HEK293 (cell line): ENCODE results near the gene TNP2.

Experiments
- CTCF ChIA-PET: fragments of 350-600 bp; formaldehyde crosslinking; extraction: SDS; loops from one replicate; lab custom pipeline; 2021; ENCODE audit warnings: antibody characterized with exemption; lab: Yijun Ruan, JAX
- POLR2A ChIA-PET: fragments of 300-600 bp; formaldehyde crosslinking; extraction: SDS; loops from one replicate; lab custom pipeline; 2020; ENCODE audit warnings: antibody characterized with exemption, inconsistent platforms; lab: Yijun Ruan, JAX
- H3K27ac ChIP-seq: fragments of 200-500 bp; sonication (Bioruptor generic); 2 replicates; pipeline ENCODE4 v1.5.1; 2014; ENCODE audit warnings: low read depth, low read length, control low read depth, inconsistent platforms; ENCODE audit errors: extremely low read depth
- H3K36me3 ChIP-seq, 2 experiments: fragments of 200-500 bp in 1 of 2; sonication (Bioruptor generic) in 1 of 2; 1 replicate in 1 of 2; 2 replicates in 1 of 2; pipeline ENCODE4 v1.5.1; 2014 to 2017; ENCODE audit warnings: inconsistent platforms in 2 of 2, low read length in 2 of 2; ENCODE audit not compliant: control insufficient read depth in 2 of 2, insufficient read depth in 1 of 2
- H3K4me1 ChIP-seq: fragments of 200-500 bp; sonication (Bioruptor generic); 2 replicates; pipeline ENCODE4 v1.5.1; 2014; ENCODE audit warnings: mild to moderate bottlenecking, low read length, inconsistent platforms; ENCODE audit not compliant: control insufficient read depth, insufficient read depth
- H3K4me3 ChIP-seq: 2 replicates; pipeline ENCODE4 v1.5.1; 2011; ENCODE audit warnings: low read depth, mild to moderate bottlenecking, control low read depth, low read length, moderate library complexity
- H3K9me3 ChIP-seq: fragments of 200-500 bp; sonication (Bioruptor generic); 2 replicates; pipeline ENCODE4 v1.5.1; 2014; ENCODE audit warnings: low read depth, low read length, inconsistent platforms; ENCODE audit not compliant: control insufficient read depth, insufficient read depth
- KLF1 ChIP-seq: fragments of 450-650 bp; formaldehyde crosslinking; IDR thresholded peaks from 2 replicates; pipeline ENCODE4 v1.5.1; 2016; ENCODE audit warnings: missing biosample characterization, missing genetic modification characterization
- KLF10 ChIP-seq: fragments of 450-650 bp; IDR thresholded peaks from 2 replicates; pipeline ENCODE4 v1.5.1; 2018; ENCODE audit warnings: missing biosample characterization, mild to moderate bottlenecking, missing genetic modification characterization
- MZF1 ChIP-seq: fragments of 450-650 bp; formaldehyde crosslinking; IDR thresholded peaks from 2 replicates; pipeline ENCODE4 v1.5.1; 2017; ENCODE audit warnings: missing biosample characterization, missing genetic modification characterization, borderline replicate concordance
- PRDM4 ChIP-seq: fragments of 450-650 bp; formaldehyde crosslinking; IDR thresholded peaks from 2 replicates; pipeline ENCODE4 v1.5.1; 2017; ENCODE audit warnings: missing biosample characterization, missing genetic modification characterization
- YY1 ChIP-seq: fragments of 450-650 bp; formaldehyde crosslinking; IDR thresholded peaks from 2 replicates; pipeline ENCODE4 v1.5.1; 2018; ENCODE audit warnings: missing biosample characterization, missing genetic modification characterization
- ZNF138 ChIP-seq: fragments of 450-650 bp; formaldehyde crosslinking; IDR thresholded peaks from 2 replicates; pipeline ENCODE4 v1.5.1; 2016; ENCODE audit warnings: missing biosample characterization, missing genetic modification characterization, borderline replicate concordance
- ZNF169 ChIP-seq: fragments of 450-650 bp; formaldehyde crosslinking; IDR thresholded peaks from 2 replicates; pipeline ENCODE4 v1.5.1; 2016; ENCODE audit warnings: missing biosample characterization, missing genetic modification characterization
- ZNF292 ChIP-seq: fragments of 450-650 bp; formaldehyde crosslinking; IDR thresholded peaks from 2 replicates; pipeline ENCODE4 v1.5.1; 2016; ENCODE audit warnings: low read depth, missing biosample characterization, missing genetic modification characterization, borderline replicate concordance
- ZNF366 ChIP-seq: fragments of 450-650 bp; formaldehyde crosslinking; conservative IDR thresholded peaks from 2 replicates; pipeline ENCODE4 v1.5.1; 2016; ENCODE audit warnings: missing biosample characterization, missing genetic modification characterization
- ZNF513 ChIP-seq: fragments of 450-650 bp; IDR thresholded peaks from 2 replicates; pipeline ENCODE4 v1.5.1; 2018; ENCODE audit warnings: missing biosample characterization, missing genetic modification characterization
- ZNF580 ChIP-seq: fragments of 450-650 bp; formaldehyde crosslinking; IDR thresholded peaks from 2 replicates; pipeline ENCODE4 v1.5.1; 2016; ENCODE audit warnings: missing biosample characterization, missing genetic modification characterization
- ZNF596 ChIP-seq: fragments of 450-650 bp; IDR thresholded peaks from 2 replicates; pipeline ENCODE4 v1.5.0; 2018; ENCODE audit warnings: missing biosample characterization, mild to moderate bottlenecking, missing genetic modification characterization, moderate library complexity
- ZNF623 ChIP-seq: fragments of 450-650 bp; formaldehyde crosslinking; IDR thresholded peaks from 2 replicates; pipeline ENCODE4 v1.5.1; 2016; ENCODE audit warnings: missing biosample characterization, missing genetic modification characterization
- ZNF629 ChIP-seq: fragments of 450-650 bp; formaldehyde crosslinking; IDR thresholded peaks from 2 replicates; pipeline ENCODE4 v1.5.1; 2017; ENCODE audit warnings: missing biosample characterization, missing genetic modification characterization
- ZNF654 ChIP-seq: fragments of 450-650 bp; formaldehyde crosslinking; IDR thresholded peaks from 2 replicates; pipeline ENCODE4 v1.5.1; 2016; ENCODE audit warnings: low read depth, missing biosample characterization, missing genetic modification characterization
- TF ChIP-seq, protein P1 (sequence below): fragments of 450-650 bp; formaldehyde crosslinking; IDR thresholded peaks from 2 replicates; pipeline ENCODE4 v1.5.1; 2016; ENCODE audit warnings: missing biosample characterization, missing genetic modification characterization
- TF ChIP-seq, protein P2 (sequence below): fragments of 450-650 bp; formaldehyde crosslinking; IDR thresholded peaks from 2 replicates; pipeline ENCODE4 v1.5.1; 2016; ENCODE audit warnings: missing biosample characterization, missing genetic modification characterization
- TF ChIP-seq, protein P3 (sequence below): fragments of 450-650 bp; formaldehyde crosslinking; IDR thresholded peaks from 2 replicates; pipeline ENCODE4 v1.5.1; 2016; ENCODE audit warnings: missing biosample characterization, missing genetic modification characterization
- TF ChIP-seq, protein P4 (sequence below): fragments of 450-650 bp; formaldehyde crosslinking; IDR thresholded peaks from 2 replicates; pipeline ENCODE4 v1.5.1; 2016; ENCODE audit warnings: missing biosample characterization, missing genetic modification characterization

Gene TNP2

DNA sequence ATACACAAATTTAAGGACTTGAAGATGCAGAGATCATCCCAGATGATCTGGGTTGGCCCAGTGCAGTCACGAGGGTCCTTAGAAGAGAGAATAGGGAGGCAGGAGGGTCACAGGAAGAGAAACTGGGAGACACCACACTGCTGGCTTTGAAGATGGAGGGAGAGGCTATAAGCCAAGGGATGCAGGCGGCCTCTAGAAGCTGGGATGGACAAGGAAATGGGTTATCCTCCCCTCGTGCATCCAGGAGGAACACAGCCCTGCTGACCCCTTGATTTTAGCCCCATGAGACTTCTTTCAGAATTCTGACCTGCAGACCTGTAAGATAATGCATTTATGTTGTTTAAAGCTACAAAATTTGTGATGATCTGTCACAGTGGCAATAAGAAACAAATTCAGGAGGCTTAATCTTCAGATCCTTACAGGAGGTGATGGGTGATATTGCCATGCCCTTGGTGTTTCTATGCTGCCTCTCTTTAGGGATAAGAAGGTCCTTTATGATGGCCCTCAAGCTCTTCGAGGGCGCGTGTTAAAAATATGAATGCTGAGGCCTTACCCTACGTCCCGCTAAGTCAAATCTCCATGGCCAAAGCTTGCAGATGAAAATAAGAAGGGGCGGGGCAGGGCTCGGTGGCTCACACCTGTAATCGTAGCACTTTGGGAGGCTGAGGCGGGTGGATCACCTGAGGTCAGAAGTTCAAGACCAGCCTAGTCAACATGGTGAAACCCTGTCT, 8.6 kb upstream of the TNP2 start:
- Histone ChIP-seq H3K36me3 (no peaks in the 10 kb centered on the region), H3K27ac (no peak overlapping the region), H3K9me3 (no peaks in the 10 kb centered on the region), H3K4me1 (peaks cover 5% of the 10 kb centered on the region), H3K4me3 (no peak overlapping the region)
- ChIA-PET CTCF (no interaction called here), POLR2A (no interaction called here)
- TF ChIP-seq ZNF629 (tag by site-specific recombination) (no peak), PRDM4 (tag by site-specific recombination) (no peak), ZNF513 (no peak), YY1 (tag by site-specific recombination) (no peak), ZNF366 (no peak), MZF1 (tag by site-specific recombination) (no peak), ZNF169 (tag by site-specific recombination) (no peak), ZNF138 (tag by site-specific recombination) (no peak), ZNF623 (tag by site-specific recombination) (no peak), ZNF654 (no peak), KLF10 (tag by site-specific recombination) (no peak), ZNF580 (tag by site-specific recombination) (no peak), ZNF292 (tag by site-specific recombination) (no peak), KLF1 (no peak), ZNF596 (no peak)
- TF ChIP-seq, protein P1, sequence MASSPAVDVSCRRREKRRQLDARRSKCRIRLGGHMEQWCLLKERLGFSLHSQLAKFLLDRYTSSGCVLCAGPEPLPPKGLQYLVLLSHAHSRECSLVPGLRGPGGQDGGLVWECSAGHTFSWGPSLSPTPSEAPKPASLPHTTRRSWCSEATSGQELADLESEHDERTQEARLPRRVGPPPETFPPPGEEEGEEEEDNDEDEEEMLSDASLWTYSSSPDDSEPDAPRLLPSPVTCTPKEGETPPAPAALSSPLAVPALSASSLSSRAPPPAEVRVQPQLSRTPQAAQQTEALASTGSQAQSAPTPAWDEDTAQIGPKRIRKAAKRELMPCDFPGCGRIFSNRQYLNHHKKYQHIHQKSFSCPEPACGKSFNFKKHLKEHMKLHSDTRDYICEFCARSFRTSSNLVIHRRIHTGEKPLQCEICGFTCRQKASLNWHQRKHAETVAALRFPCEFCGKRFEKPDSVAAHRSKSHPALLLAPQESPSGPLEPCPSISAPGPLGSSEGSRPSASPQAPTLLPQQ: no peak
- TF ChIP-seq, protein P2, sequence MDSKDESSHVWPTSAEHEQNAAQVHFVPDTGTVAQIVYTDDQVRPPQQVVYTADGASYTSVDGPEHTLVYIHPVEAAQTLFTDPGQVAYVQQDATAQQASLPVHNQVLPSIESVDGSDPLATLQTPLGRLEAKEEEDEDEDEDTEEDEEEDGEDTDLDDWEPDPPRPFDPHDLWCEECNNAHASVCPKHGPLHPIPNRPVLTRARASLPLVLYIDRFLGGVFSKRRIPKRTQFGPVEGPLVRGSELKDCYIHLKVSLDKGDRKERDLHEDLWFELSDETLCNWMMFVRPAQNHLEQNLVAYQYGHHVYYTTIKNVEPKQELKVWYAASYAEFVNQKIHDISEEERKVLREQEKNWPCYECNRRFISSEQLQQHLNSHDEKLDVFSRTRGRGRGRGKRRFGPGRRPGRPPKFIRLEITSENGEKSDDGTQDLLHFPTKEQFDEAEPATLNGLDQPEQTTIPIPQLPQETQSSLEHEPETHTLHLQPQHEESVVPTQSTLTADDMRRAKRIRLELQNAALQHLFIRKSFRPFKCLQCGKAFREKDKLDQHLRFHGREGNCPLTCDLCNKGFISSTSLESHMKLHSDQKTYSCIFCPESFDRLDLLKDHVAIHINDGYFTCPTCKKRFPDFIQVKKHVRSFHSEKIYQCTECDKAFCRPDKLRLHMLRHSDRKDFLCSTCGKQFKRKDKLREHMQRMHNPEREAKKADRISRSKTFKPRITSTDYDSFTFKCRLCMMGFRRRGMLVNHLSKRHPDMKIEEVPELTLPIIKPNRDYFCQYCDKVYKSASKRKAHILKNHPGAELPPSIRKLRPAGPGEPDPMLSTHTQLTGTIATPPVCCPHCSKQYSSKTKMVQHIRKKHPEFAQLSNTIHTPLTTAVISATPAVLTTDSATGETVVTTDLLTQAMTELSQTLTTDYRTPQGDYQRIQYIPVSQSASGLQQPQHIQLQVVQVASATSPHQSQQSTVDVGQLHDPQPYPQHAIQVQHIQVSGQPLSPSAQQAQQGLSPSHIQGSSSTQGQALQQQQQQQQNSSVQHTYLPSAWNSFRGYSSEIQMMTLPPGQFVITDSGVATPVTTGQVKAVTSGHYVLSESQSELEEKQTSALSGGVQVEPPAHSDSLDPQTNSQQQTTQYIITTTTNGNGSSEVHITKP (tag by site-specific recombination): no peak
- TF ChIP-seq, protein P3, sequence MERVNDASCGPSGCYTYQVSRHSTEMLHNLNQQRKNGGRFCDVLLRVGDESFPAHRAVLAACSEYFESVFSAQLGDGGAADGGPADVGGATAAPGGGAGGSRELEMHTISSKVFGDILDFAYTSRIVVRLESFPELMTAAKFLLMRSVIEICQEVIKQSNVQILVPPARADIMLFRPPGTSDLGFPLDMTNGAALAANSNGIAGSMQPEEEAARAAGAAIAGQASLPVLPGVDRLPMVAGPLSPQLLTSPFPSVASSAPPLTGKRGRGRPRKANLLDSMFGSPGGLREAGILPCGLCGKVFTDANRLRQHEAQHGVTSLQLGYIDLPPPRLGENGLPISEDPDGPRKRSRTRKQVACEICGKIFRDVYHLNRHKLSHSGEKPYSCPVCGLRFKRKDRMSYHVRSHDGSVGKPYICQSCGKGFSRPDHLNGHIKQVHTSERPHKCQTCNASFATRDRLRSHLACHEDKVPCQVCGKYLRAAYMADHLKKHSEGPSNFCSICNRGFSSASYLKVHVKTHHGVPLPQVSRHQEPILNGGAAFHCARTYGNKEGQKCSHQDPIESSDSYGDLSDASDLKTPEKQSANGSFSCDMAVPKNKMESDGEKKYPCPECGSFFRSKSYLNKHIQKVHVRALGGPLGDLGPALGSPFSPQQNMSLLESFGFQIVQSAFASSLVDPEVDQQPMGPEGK (tag by site-specific recombination): no peak
- TF ChIP-seq, protein P4, sequence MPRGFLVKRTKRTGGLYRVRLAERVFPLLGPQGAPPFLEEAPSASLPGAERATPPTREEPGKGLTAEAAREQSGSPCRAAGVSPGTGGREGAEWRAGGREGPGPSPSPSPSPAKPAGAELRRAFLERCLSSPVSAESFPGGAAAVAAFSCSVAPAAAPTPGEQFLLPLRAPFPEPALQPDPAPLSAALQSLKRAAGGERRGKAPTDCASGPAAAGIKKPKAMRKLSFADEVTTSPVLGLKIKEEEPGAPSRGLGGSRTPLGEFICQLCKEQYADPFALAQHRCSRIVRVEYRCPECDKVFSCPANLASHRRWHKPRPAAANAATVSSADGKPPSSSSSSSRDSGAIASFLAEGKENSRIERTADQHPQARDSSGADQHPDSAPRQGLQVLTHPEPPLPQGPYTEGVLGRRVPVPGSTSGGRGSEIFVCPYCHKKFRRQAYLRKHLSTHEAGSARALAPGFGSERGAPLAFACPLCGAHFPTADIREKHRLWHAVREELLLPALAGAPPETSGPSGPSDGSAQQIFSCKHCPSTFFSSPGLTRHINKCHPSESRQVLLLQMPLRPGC (tag by site-specific recombination): no peak
